ENCODE data around the gene DNM2.

DNA sequence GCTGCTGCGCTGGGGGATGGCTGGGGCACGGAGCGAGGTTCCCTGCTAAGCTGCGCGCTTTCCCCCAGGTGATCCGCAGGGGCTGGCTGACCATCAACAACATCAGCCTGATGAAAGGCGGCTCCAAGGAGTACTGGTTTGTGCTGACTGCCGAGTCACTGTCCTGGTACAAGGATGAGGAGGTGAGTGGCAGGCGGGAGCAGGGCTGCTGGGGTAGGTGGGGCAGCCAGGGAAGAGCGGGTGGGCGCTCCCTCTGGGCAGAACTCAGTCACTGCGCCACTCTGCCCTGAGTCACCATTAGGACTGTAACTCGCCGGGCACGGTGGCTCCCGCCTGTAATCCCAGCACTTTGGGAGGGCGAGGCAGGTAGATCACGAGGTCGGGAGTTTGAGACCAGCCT is 94.3 kb downstream of the DNM2 start:
- TF ChIP-seq, protein P1, sequence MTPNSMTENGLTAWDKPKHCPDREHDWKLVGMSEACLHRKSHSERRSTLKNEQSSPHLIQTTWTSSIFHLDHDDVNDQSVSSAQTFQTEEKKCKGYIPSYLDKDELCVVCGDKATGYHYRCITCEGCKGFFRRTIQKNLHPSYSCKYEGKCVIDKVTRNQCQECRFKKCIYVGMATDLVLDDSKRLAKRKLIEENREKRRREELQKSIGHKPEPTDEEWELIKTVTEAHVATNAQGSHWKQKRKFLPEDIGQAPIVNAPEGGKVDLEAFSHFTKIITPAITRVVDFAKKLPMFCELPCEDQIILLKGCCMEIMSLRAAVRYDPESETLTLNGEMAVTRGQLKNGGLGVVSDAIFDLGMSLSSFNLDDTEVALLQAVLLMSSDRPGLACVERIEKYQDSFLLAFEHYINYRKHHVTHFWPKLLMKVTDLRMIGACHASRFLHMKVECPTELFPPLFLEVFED (CRISPR knock-in tag; conservative IDR thresholded peaks at IDR 0.05), result no peak
- no peak for TF ChIP-seq SNRNP70 (optimal IDR thresholded peaks at IDR 0.05; ENCODE audit: low read depth, low read length)
- TF ChIP-seq HDAC2 (IDR thresholded peaks at IDR 0.05), result no peak
- TF ChIP-seq, protein P2, sequence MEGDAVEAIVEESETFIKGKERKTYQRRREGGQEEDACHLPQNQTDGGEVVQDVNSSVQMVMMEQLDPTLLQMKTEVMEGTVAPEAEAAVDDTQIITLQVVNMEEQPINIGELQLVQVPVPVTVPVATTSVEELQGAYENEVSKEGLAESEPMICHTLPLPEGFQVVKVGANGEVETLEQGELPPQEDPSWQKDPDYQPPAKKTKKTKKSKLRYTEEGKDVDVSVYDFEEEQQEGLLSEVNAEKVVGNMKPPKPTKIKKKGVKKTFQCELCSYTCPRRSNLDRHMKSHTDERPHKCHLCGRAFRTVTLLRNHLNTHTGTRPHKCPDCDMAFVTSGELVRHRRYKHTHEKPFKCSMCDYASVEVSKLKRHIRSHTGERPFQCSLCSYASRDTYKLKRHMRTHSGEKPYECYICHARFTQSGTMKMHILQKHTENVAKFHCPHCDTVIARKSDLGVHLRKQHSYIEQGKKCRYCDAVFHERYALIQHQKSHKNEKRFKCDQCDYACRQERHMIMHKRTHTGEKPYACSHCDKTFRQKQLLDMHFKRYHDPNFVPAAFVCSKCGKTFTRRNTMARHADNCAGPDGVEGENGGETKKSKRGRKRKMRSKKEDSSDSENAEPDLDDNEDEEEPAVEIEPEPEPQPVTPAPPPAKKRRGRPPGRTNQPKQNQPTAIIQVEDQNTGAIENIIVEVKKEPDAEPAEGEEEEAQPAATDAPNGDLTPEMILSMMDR (IDR thresholded peaks at IDR 0.05 in 2 of 3, conservative IDR thresholded peaks at IDR 0.05 in 1 of 3; ENCODE audit: insufficient read depth in 2 of 3, low read depth in 1 of 3, low read length in 3 of 3), result no peak
